Neural progenitor cell (in vitro differentiated cells): ENCODE results near the gene KMT5C. TPM values are rescaled to one million over a fixed set of nuclear protein-coding genes. Genes with fewer than 3 reads are reported as not detected.
A peak's percentile ranks its signal among the peaks of the same experiment; 100 is the strongest.

Experiments used
- DNase-seq: peaks from one replicate; pipeline ENCODE4 v3.0.0-alpha.2; 2016; ENCODE audit warnings: low spot score
- H2AFZ ChIP-seq: fragments of 200-600 bp; sonication (generic); replicated peaks from 2 replicates; pipeline ENCODE4 v1.6.1; 2016; ENCODE audit warnings: antibody characterized with exemption
- H3F3A ChIP-seq: fragments of 200-600 bp; sonication (generic); 2 replicates; pipeline ENCODE4 v1.6.1; 2016; ENCODE audit warnings: antibody characterized with exemption, low read depth
- H3K27ac ChIP-seq: fragments of 200-600 bp; sonication (generic); 2 replicates; pipeline ENCODE4 v1.5.1; 2016; ENCODE audit warnings: mild to moderate bottlenecking
- H3K27me3 ChIP-seq: fragments of 200-600 bp; sonication (generic); 2 replicates; pipeline ENCODE4 v1.6.1; 2016; ENCODE audit warnings: mild to moderate bottlenecking, moderate library complexity
- H3K36me3 ChIP-seq: fragments of 200-600 bp; sonication (generic); 2 replicates; pipeline ENCODE4 v1.5.1; 2016
- H3K4me1 ChIP-seq: fragments of 200-600 bp; sonication (generic); 2 replicates; pipeline ENCODE4 v1.6.1; 2016; ENCODE audit warnings: mixed run types
- H3K4me2 ChIP-seq: fragments of 200-600 bp; sonication (generic); 2 replicates; pipeline ENCODE4 v1.6.1; 2016
- H3K4me3 ChIP-seq: fragments of 200-600 bp; sonication (generic); 2 replicates; pipeline ENCODE4 v1.5.1; 2016
- H3K79me2 ChIP-seq: fragments of 200-600 bp; sonication (generic); 2 replicates; pipeline ENCODE4 v1.6.1; 2016; ENCODE audit warnings: low read depth
- H3K9ac ChIP-seq: fragments of 200-600 bp; sonication (generic); 2 replicates; pipeline ENCODE4 v1.6.1; 2016
- H3K9me3 ChIP-seq: fragments of 200-600 bp; sonication (generic); 2 replicates; pipeline ENCODE4 v1.5.1; 2016; ENCODE audit warnings: low read depth
- H4K20me1 ChIP-seq: fragments of 200-600 bp; sonication (generic); 2 replicates; pipeline ENCODE4 v1.6.1; 2016; ENCODE audit warnings: low read depth
- H3K27ac Mint-ChIP-seq: 3 replicates; pipeline ENCODE4 v1.8.0; 2021; ENCODE audit warnings: mixed read lengths
- H3K27me3 Mint-ChIP-seq: 2 replicates; pipeline ENCODE4 v1.8.0; 2022; ENCODE audit warnings: low read depth, mild to moderate bottlenecking, inconsistent platforms, moderate library complexity, mixed read lengths; ENCODE audit not compliant: insufficient read depth
- H3K36me3 Mint-ChIP-seq: 3 replicates; pipeline ENCODE4 v1.8.0; 2021; ENCODE audit warnings: mixed read lengths
- H3K4me1 Mint-ChIP-seq: 3 replicates; pipeline ENCODE4 v1.8.0; 2021; ENCODE audit warnings: mixed read lengths
- H3K4me3 Mint-ChIP-seq: 3 replicates; pipeline ENCODE4 v1.8.0; 2021; ENCODE audit warnings: mild to moderate bottlenecking, moderate library complexity, mixed read lengths
- H3K9me3 Mint-ChIP-seq: 3 replicates; pipeline ENCODE4 v1.8.0; 2020; ENCODE audit warnings: mixed read lengths
- CTCF ChIP-seq: fragments of 200-600 bp; sonication (generic); IDR thresholded peaks from 2 replicates; pipeline ENCODE4 v1.5.1; 2017; ENCODE audit warnings: antibody characterized with exemption, mild to moderate bottlenecking
- EZH2 ChIP-seq: fragments of 200-600 bp; sonication (generic); IDR thresholded peaks from 2 replicates; pipeline ENCODE4 v1.6.1; 2017; ENCODE audit warnings: antibody characterized with exemption, mild to moderate bottlenecking, moderate library complexity
- EZH2phosphoT487 ChIP-seq: fragments of 200-600 bp; sonication (generic); IDR thresholded peaks from 2 replicates; pipeline ENCODE4 v1.6.1; 2017; ENCODE audit warnings: antibody characterized with exemption
- total RNA-seq: library from RNA; depleted of rRNA; stranded (reverse); fragments of >200 nt; gene quantifications from 2 replicates; pipeline ENCODE4 v1.2.3, GENCODE V29; 2015; ENCODE audit warnings: low replicate concordance

Gene KMT5C
- total RNA-seq, 1 donor from 2014 or later = 21.1 TPM

GRCh38 chr19:55362990-55363716 lies 23.5 kb downstream of the KMT5C start, which contains the start of gene GARIN5B:
TSS of gene GARIN5B (minus strand) at chr19:55363260. CDS start at chr19:55363066, 194 bp downstream.
- DNase-seq = peak; percentile 66
- no peak within 1 kb of the TSS for H3K4me2 ChIP-seq
- H3K27me3 ChIP-seq = peaks cover 12% of the 10 kb centered on the region
- peaks cover 25% of the 10 kb centered on the region for H3K27me3 Mint-ChIP-seq
- TF ChIP-seq EZH2 (no peak), CTCF (no peak), EZH2phosphoT487 (no peak)
- H3F3A ChIP-seq = peaks cover 3% of the 10 kb centered on the region
- H3K27ac Mint-ChIP-seq = peak within 1 kb of the TSS; percentile 60
- H3K4me3 Mint-ChIP-seq = peak within 1 kb of the TSS; percentile 41
- peak within 1 kb of the TSS; percentile 57 for H2AFZ ChIP-seq
- H3K36me3 ChIP-seq = no peaks in the 10 kb centered on the region
- no peaks in the 10 kb centered on the region for H4K20me1 ChIP-seq
- H3K9ac ChIP-seq = no peak within 1 kb of the TSS
- H3K4me3 ChIP-seq = no peak within 1 kb of the TSS
- H3K4me1 ChIP-seq = peaks cover 9% of the 10 kb centered on the region
- H3K79me2 ChIP-seq = no peaks in the 10 kb centered on the region
- H3K4me1 Mint-ChIP-seq = peaks cover 4% of the 10 kb centered on the region
- no peaks in the 10 kb centered on the region for H3K9me3 ChIP-seq
- no peaks in the 10 kb centered on the region for H3K36me3 Mint-ChIP-seq
- no peak within 1 kb of the TSS for H3K27ac ChIP-seq
- peaks cover 2% of the 10 kb centered on the region for H3K9me3 Mint-ChIP-seq

- Mint-ChIP-seq H3K9me3 (peaks cover 2% of the 10 kb centered on the region), H3K27ac (no peak overlapping the region), H3K27me3 (peaks cover 21% of the 10 kb centered on the region), H3K36me3 (no peaks in the 10 kb centered on the region), H3K4me1 (peaks cover 4% of the 10 kb centered on the region), H3K4me3 (no peak overlapping the region)
- no peak for TF ChIP-seq EZH2phosphoT487
- Histone ChIP-seq H3K4me2 (no peak overlapping the region), H4K20me1 (no peaks in the 10 kb centered on the region), H3K27me3 (peaks cover 32% of the 10 kb centered on the region), H3K4me3 (no peak overlapping the region), H3K4me1 (peaks cover 9% of the 10 kb centered on the region), H3K36me3 (no peaks in the 10 kb centered on the region), H3K79me2 (no peaks in the 10 kb centered on the region), H3K27ac (no peak overlapping the region), H3K9me3 (no peaks in the 10 kb centered on the region), H3F3A (peaks cover 11% of the 10 kb centered on the region), H3K9ac (no peak overlapping the region), H2AFZ (no peak overlapping the region)
- no peak for DNase-seq
Measured at GRCh38 chr19:55365245-55365644, 25.6 kb downstream of the KMT5C start.

- Histone ChIP-seq H3F3A (peaks cover 11% of the 10 kb centered on the region), H3K79me2 (no peaks in the 10 kb centered on the region), H3K27me3 (peaks cover 39% of the 10 kb centered on the region), H3K4me2 (no peak overlapping the region), H2AFZ (no peak overlapping the region), H3K4me3 (no peak overlapping the region), H3K9ac (no peak overlapping the region), H3K36me3 (no peaks in the 10 kb centered on the region), H3K27ac (no peak overlapping the region), H3K9me3 (no peaks in the 10 kb centered on the region), H4K20me1 (no peaks in the 10 kb centered on the region), H3K4me1 (peaks cover 9% of the 10 kb centered on the region)
- DNase-seq = no peak
- no peaks in the 10 kb centered on the region for H3K36me3 Mint-ChIP-seq
- no peak overlapping the region for H3K27ac Mint-ChIP-seq
- TF ChIP-seq EZH2phosphoT487 = no peak
- no peak for TF ChIP-seq EZH2
- TF ChIP-seq CTCF = no peak
- peaks cover 2% of the 10 kb centered on the region for H3K9me3 Mint-ChIP-seq
- peak overlapping the region; percentile 67 for H3K4me3 Mint-ChIP-seq
- H3K27me3 Mint-ChIP-seq = peaks cover 28% of the 10 kb centered on the region
- H3K4me1 Mint-ChIP-seq = peaks cover 10% of the 10 kb centered on the region
Measured at GRCh38 chr19:55365964-55366363, 26.3 kb downstream of the KMT5C start.

GRCh38 chr19:55366790-55367189 lies 27.1 kb downstream of the KMT5C start:
- no peaks in the 10 kb centered on the region for H4K20me1 ChIP-seq
- H3K27me3 Mint-ChIP-seq = peaks cover 36% of the 10 kb centered on the region
- no peaks in the 10 kb centered on the region for H3K36me3 Mint-ChIP-seq
- no peak overlapping the region for H3K9ac ChIP-seq
- peaks cover 2% of the 10 kb centered on the region for H3K9me3 Mint-ChIP-seq
- H3K27ac ChIP-seq = no peak overlapping the region
- H3K4me3 ChIP-seq = no peak overlapping the region
- H3K36me3 ChIP-seq = no peaks in the 10 kb centered on the region
- peaks cover 48% of the 10 kb centered on the region for H3K27me3 ChIP-seq
- H3K4me1 Mint-ChIP-seq = peaks cover 12% of the 10 kb centered on the region
- H3K4me3 Mint-ChIP-seq = peak overlapping the region; percentile 21
- H3F3A ChIP-seq = peaks cover 11% of the 10 kb centered on the region
- H2AFZ ChIP-seq = no peak overlapping the region
- H3K27ac Mint-ChIP-seq = no peak overlapping the region
- peaks cover 9% of the 10 kb centered on the region for H3K4me1 ChIP-seq
- TF ChIP-seq EZH2phosphoT487 = no peak
- no peak for TF ChIP-seq CTCF
- TF ChIP-seq EZH2 = no peak
- H3K4me2 ChIP-seq = no peak overlapping the region
- no peak for DNase-seq
- H3K9me3 ChIP-seq = no peaks in the 10 kb centered on the region
- no peaks in the 10 kb centered on the region for H3K79me2 ChIP-seq
